SU-DHL-6 (cell line): ENCODE data around the gene CTCF.

Source experiments
- CTCF ChIP-seq: fragments of 200-600 bp; sonication (generic); IDR thresholded peaks from one replicate; pipeline ENCODE4 v1.5.1; 2017; ENCODE audit warnings: antibody characterized with exemption, mild to moderate bottlenecking, low read length, moderate library complexity; ENCODE audit not compliant: insufficient read depth, poor library complexity, severe bottlenecking
- EZH2phosphoT487 ChIP-seq: fragments of 200-600 bp; sonication (generic), shearing (Covaris generic); conservative IDR thresholded peaks from 2 replicates; pipeline ENCODE4 v1.6.1; 2018; ENCODE audit warnings: mild to moderate bottlenecking, antibody characterized with exemption, low read length, moderate library complexity, mixed read lengths

- TF ChIP-seq CTCF (no peak), EZH2phosphoT487 (no peak)
Measured at GRCh38 chr16:67666559-67667452, 104.5 kb downstream of the CTCF start, which contains the start of the genes C16orf86 and ENKD1.
